T-helper 17 cell (primary cell): ENCODE data around the gene SLC25A26. TPM values are rescaled to one million over a fixed set of nuclear protein-coding genes. Genes with fewer than 3 reads are reported as not detected.

Source experiments
- ATAC-seq: fragments of 150-1000 bp; cut with Tn5 transposase; 2 replicates; pipeline ENCODE4 v1.10.0; 2021; ENCODE audit warnings: mild to moderate bottlenecking, moderate library complexity
- DNase-seq, 3 donors: peaks; one replicate each; pipeline versions ENCODE4 v3.0.0 to v3.0.0-alpha.2; 2020 to 2021
- H3K9me3 ChIP-seq: one replicate; pipeline ENCODE4 v1.7.0; 2013; ENCODE audit warnings: low read length, mild to moderate bottlenecking; ENCODE audit not compliant: control insufficient read depth, poor library complexity, severe bottlenecking
- H3K27ac Mint-ChIP-seq: one replicate; pipeline ENCODE4 v1.8.0; 2022; ENCODE audit warnings: mild to moderate bottlenecking, moderate library complexity, mixed read lengths
- H3K27me3 Mint-ChIP-seq: one replicate; pipeline ENCODE4 v1.8.0; 2022; ENCODE audit warnings: mixed read lengths
- H3K36me3 Mint-ChIP-seq: one replicate; pipeline ENCODE4 v1.8.0; 2022; ENCODE audit warnings: low read depth, mixed read lengths
- H3K4me1 Mint-ChIP-seq: one replicate; pipeline ENCODE4 v1.8.0; 2022; ENCODE audit warnings: mild to moderate bottlenecking, mixed read lengths
- H3K4me3 Mint-ChIP-seq: one replicate; pipeline ENCODE4 v1.8.0; 2022; ENCODE audit warnings: mild to moderate bottlenecking, moderate library complexity, mixed read lengths
- total RNA-seq, 4 donors: library from RNA in 2 of 4; stranded (reverse) in 2 of 4; gene quantifications; one replicate each; pipeline ENCODE4 v1.2.3 and lab custom pipeline; 2022 to 2026

The SLC25A26 gene
- total RNA-seq, 2 donors from 2014 or later: 20.7 to 21.6 TPM

DNA sequence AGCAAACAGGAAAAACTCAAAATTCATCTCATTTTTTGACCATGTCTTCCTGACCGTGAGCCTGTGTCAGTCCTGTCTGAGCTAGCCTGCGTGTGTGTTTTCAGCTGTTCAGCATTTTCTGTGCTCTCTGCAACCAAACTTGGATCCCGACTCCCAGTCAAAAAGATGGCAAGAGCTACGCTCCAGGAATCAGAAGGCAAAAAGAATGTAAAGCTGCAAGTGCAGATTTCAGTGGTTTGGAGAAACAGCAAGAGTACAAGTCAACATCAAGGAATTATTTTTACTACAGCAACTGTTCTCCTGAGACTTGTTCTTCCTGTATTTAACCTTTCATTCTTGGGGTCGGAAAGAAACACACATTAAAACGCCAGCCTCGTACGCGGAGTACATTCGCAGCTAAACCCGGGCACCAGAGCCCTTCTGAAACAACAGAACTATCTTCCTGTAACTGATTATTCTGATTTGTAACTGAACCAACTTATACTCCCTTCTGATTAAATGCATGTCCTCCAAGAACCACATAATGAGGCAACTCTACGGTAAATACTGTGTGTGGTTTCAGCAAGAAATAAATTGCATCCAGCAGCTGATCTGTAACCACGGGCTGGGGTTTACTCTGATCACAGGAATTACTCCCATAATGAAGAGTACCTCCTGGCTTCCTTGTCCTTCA lies 172.7 kb downstream of the SLC25A26 start:
- Mint-ChIP-seq H3K36me3 (peaks cover 10% of the 10 kb centered on the region), H3K4me1 (peaks cover 44% of the 10 kb centered on the region), H3K4me3 (peak overlapping the region; percentile 86), H3K27ac (peak overlapping the region; percentile 95), H3K27me3 (no peaks in the 10 kb centered on the region)
- no peak for DNase-seq
- H3K9me3 ChIP-seq: no peaks in the 10 kb centered on the region
- ATAC-seq: peak; percentile 70

DNA sequence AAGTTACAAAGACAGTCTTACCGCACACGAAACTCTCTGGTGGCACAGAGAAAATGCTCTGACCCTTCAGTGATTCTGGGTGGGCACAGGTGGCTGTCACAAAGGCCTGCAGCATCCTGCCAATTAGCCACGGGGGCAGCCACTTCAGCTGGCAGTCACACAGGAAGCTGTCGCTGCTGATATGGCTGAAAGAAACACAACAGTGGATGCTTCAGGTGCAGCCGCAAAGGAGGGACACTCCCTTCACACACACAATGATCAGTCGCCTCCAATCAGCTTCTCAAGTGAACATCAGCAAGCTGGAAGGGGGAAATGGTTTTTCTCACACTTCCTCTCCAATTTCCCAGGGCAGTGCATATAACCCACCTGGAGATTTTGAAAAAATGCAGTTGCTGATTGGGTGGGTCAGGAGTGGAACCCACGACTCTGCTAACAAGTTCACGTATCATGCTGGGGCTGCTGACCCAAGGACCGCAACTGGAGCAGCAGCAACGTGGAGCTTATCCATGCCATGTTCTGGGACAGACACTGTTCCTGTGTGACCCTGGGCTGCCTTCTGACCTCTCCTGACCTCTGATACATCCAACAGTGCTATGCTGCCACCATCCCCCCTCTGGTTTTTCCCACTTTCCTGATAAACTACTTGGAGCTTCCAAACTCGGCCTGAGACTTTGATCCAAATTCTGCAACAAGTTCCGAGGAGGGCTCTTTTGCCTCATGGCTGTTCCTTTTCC lies 173.4 kb downstream of the SLC25A26 start:
- Mint-ChIP-seq H3K36me3 (peaks cover 10% of the 10 kb centered on the region), H3K4me3 (peak overlapping the region; percentile 86), H3K27ac (peak overlapping the region; percentile 95), H3K4me1 (peaks cover 42% of the 10 kb centered on the region), H3K27me3 (no peaks in the 10 kb centered on the region)
- peak; percentile 97 for ATAC-seq
- DNase-seq: peak in 2 of 3 donors; percentile 17 to 37
- no peaks in the 10 kb centered on the region for H3K9me3 ChIP-seq

DNA sequence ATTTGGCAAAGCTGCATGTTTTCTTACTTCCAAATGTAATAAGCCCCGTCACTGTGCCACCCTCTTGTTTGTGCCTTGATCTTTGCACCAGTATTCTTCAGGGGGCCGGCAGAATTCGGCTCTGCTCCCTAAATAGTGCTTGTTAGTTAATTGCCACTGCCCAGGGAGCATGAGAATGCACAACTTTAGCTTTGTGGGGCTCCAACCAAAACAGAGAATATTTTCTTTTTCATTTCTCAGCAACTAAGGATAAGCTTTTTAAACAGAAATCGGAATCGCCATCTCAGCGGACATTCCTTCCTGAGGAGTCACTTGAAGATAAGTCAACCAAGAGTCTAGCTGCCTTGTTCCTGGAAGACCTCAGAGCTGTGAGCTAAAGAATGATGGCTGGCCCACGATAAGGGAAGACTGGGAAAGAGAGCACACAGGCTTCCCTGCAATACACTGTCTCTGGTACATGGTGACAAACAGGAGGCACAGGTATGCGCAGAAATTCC lies 174.0 kb downstream of the SLC25A26 start:
- ATAC-seq (no peak), DNase-seq (no peak)
- H3K9me3 ChIP-seq: no peaks in the 10 kb centered on the region
- peak overlapping the region; percentile 95 for H3K27ac Mint-ChIP-seq
- peaks cover 10% of the 10 kb centered on the region for H3K36me3 Mint-ChIP-seq
- no peaks in the 10 kb centered on the region for H3K27me3 Mint-ChIP-seq
- peaks cover 38% of the 10 kb centered on the region for H3K4me1 Mint-ChIP-seq
- H3K4me3 Mint-ChIP-seq: peak overlapping the region; percentile 86

DNA sequence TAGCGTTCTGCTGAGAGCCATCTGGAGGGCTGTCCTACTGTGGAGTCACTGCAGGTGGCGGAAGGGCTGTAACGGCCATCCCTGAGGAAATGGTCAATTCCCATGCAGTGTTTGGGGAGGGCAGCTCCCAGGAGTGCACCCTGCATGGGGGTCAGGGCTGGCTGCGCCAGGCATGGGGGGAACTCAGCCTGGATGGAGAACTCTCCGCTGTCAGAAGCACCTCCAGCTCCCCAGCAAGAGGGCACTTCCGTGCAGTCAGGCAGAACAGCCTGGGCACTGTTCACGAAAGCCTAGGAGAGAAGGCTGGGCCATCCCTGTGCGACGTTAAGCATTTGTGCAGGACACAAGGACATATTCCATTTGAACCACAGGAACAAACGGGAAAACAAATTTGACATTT lies 174.8 kb downstream of the SLC25A26 start:
- ATAC-seq: no peak
- Mint-ChIP-seq H3K36me3 (peaks cover 10% of the 10 kb centered on the region), H3K27me3 (no peaks in the 10 kb centered on the region), H3K4me3 (no peak overlapping the region), H3K4me1 (peaks cover 38% of the 10 kb centered on the region), H3K27ac (peak overlapping the region; percentile 95)
- DNase-seq: no peak
- no peaks in the 10 kb centered on the region for H3K9me3 ChIP-seq

DNA sequence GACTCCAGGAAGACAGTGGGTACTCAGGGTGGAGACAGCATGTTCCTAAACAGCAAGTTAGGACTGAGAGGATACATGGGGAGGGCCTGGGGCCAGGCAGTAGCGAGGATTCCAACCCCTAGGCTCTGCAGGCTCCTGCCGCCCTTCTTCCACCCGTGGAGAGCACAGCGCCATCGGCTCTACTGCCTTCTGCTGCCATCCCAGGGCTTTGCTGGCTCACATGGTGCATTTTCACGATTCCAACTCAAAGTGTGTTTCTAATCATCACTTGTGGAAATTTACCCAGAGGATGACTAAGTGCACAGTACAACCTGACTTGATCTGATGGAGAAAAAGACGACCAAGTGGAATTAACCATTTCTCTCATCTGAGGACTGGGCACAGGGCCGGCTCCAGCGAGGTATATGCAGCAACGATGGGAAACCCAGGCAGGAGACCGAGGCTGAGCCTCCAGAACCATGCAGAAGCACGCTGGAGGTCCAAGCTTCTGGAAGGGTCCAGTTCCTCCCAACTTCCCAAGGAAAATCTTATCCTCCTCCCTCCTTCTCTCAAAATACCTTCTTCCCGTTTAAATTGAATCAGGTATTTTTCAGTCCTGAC lies 175.5 kb downstream of the SLC25A26 start:
- no peak for DNase-seq
- no peaks in the 10 kb centered on the region for H3K27me3 Mint-ChIP-seq
- H3K27ac Mint-ChIP-seq: no peak overlapping the region
- no peaks in the 10 kb centered on the region for H3K9me3 ChIP-seq
- peaks cover 38% of the 10 kb centered on the region for H3K4me1 Mint-ChIP-seq
- peaks cover 10% of the 10 kb centered on the region for H3K36me3 Mint-ChIP-seq
- no peak overlapping the region for H3K4me3 Mint-ChIP-seq
- no peak for ATAC-seq

DNA sequence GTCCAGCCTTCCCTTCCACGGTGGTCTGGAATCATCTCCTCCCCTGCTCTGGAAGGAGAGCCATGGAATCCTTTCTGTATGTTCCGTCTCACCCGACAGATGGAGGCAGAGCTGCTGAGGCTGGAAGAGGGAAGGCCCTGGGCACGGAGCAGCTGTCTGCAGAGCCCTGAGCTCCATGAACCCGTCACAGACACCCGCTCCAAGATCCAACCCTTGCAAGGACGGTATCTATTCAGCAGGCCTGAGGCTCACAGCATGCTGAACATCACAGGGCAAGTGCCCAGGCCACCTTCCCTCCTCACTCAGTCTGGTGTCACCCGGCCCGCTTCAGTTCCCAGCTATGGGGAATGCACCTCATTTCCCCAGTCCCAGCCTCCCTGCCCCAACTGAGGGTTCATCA lies 176.1 kb downstream of the SLC25A26 start:
- ATAC-seq: no peak
- Mint-ChIP-seq H3K4me1 (peaks cover 36% of the 10 kb centered on the region), H3K27me3 (no peaks in the 10 kb centered on the region), H3K4me3 (no peak overlapping the region), H3K27ac (no peak overlapping the region), H3K36me3 (peaks cover 8% of the 10 kb centered on the region)
- no peaks in the 10 kb centered on the region for H3K9me3 ChIP-seq
- DNase-seq: no peak

DNA sequence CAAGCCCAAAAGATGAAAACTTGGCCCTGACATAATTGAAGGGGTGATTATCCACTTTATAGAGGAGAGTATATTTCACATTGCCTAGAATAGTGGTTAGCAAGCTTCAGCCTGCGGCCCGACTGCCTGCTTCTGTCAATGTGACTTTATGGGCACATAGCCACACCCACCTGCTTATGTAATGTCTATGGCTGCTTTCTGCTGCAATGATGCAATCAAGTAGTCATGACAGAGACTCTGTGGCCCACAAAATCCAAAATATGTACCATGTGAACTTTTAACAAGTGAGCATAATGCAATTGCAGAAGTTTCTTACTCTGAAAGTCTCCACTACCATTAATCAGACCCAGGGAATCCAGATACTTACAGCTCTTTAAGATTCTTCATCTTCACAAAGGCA lies 176.9 kb downstream of the SLC25A26 start:
- Mint-ChIP-seq H3K4me1 (peaks cover 27% of the 10 kb centered on the region), H3K27me3 (no peaks in the 10 kb centered on the region), H3K27ac (peak overlapping the region; percentile 76), H3K4me3 (no peak overlapping the region), H3K36me3 (peaks cover 2% of the 10 kb centered on the region)
- ATAC-seq (no peak), DNase-seq (no peak)
- no peaks in the 10 kb centered on the region for H3K9me3 ChIP-seq

DNA sequence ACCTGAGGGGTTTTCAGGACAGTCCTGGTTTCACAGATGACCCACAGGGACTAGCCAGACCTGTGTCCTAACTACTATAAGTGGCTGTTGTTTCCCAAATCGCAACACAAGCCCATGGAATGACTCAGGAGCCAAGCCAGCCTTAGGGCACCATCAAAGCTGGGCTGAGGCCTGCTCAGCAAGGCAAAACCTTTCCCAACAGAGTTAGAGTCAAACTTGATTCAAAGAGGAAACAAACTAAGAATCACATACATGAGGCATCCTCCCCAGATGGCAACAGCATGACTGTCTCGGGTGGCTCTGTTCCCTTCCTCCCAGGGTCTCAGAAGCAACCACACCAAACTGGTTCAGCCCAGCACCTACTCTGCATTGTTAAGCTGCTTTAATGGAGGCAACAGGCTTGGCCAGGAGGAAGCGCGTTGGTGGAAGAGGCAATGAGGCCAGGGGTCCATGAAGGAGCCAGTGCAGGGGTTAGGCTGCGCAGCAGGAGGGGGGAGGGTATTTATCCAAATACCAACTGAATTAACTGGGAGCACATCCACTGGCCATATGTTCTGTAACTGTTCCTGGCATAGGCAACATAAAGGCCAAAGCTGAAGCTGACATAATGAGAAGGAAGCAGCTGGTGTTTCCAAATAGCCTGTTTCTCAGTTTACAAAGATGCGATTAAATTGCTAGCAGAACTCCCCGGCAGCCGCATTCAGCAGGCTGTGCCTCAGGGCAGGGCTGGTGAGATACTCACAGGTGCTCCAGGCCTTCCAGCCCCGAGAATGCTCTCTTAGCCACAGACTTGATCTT lies 177.6 kb downstream of the SLC25A26 start:
- Mint-ChIP-seq H3K4me1 (peaks cover 22% of the 10 kb centered on the region), H3K27me3 (no peaks in the 10 kb centered on the region), H3K36me3 (peaks cover 2% of the 10 kb centered on the region), H3K27ac (peak overlapping the region; percentile 76), H3K4me3 (peak overlapping the region; percentile 19)
- DNase-seq (no peak), ATAC-seq (no peak)
- no peaks in the 10 kb centered on the region for H3K9me3 ChIP-seq

DNA sequence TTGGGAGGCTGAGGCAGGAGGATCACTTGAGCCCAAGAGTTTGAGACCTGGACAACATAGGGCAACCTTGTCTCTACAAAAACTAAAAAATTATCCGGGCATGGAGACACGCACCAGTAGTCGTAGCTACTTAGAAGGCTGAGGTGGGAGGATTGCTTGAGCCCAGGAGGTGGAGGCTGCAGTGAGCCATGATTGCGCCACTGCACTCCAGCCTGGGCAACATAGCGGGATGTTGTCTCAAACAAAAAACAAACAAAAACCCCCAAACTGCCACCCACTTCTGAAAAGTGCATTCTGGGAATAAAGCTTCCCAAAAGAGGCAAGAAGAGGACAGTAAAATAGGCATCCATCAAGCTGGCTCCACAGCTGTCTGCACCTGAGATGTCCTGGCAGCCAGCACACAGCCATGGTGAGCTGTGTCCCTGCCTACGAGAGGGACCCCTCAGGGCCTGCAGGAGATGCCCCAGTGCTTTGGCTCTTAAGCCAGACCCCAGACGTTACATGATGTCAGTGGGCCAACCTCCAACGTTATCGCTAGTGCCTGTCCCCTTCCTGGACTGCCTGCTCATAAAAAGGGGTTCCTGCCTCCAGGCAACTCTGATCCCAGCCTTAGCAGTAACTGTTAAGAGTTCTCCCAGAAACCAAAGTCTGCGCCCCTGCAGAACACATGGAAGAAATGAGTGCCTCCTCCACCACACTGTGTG lies 178.9 kb downstream of the SLC25A26 start:
- ATAC-seq (no peak), DNase-seq (no peak)
- Mint-ChIP-seq H3K27me3 (no peaks in the 10 kb centered on the region), H3K36me3 (peaks cover 2% of the 10 kb centered on the region), H3K4me1 (peaks cover 9% of the 10 kb centered on the region), H3K4me3 (no peak overlapping the region), H3K27ac (peak overlapping the region; percentile 39)
- no peaks in the 10 kb centered on the region for H3K9me3 ChIP-seq

DNA sequence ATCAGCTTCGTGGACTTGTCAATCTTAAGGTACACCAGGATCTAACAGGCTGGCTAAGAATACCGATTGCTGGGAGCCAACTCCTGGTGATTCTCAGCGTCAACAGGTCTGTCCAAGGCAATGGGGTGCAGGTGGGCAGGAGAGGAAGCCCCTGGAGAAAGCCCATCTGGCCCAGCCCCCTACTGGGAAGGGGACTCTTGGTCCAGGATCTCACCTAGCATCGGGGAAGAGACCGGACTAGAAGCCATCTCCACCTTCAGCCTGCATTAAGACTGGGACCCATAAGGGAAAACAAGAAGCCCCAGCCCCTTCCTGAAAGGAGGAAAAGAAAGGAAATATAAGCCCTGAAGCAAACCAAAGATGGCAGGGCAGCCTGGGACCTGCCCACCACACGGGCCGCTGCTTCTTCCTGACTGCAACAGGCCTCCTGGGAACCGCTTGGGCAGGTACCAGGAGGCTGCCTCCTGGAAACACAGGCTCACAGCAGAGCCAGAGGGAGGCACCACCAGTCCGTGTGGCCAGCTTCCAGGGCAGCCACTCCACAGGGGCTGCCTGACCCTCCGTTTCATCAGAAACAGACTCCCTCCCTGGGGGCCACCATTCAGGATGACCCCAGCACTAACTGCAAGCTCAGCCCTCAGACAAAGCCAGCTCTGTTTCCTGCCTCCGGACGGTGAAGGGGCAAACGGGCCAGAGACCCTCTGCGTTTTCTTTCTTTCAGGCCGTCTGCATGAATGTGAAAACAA lies 179.8 kb downstream of the SLC25A26 start:
- H3K27me3 Mint-ChIP-seq: no peaks in the 10 kb centered on the region
- DNase-seq: no peak
- no peak for ATAC-seq
- peak overlapping the region; percentile 39 for H3K27ac Mint-ChIP-seq
- H3K9me3 ChIP-seq: no peaks in the 10 kb centered on the region
- peaks cover 4% of the 10 kb centered on the region for H3K4me1 Mint-ChIP-seq
- peaks cover 2% of the 10 kb centered on the region for H3K36me3 Mint-ChIP-seq
- H3K4me3 Mint-ChIP-seq: no peak overlapping the region

DNA sequence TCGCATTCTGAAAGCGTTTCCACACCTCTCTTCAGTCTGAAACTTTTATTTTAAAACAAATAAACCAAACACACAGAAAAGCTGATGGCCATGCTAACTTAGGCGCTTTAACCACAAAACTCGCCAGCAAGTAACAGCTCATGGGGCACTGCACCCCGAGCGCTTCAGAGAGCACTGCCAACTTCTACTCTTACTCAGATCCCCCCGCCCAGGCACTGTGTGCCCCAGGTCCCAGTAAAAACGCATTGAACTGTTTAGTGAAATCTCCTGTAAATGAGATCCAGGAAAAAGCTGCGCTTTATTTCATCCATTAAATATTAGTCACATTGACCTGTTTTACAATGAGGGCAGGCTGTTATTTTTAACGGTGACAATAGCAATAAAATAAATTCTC lies 180.4 kb downstream of the SLC25A26 start:
- no peaks in the 10 kb centered on the region for H3K27me3 Mint-ChIP-seq
- no peaks in the 10 kb centered on the region for H3K9me3 ChIP-seq
- H3K36me3 Mint-ChIP-seq: peaks cover 2% of the 10 kb centered on the region
- H3K4me3 Mint-ChIP-seq: no peak overlapping the region
- DNase-seq (no peak), ATAC-seq (no peak)
- H3K27ac Mint-ChIP-seq: no peak overlapping the region
- peaks cover 4% of the 10 kb centered on the region for H3K4me1 Mint-ChIP-seq
